Measurements from ENCODE around the gene PPM1A. TPM values are rescaled to one million over a fixed set of nuclear protein-coding genes. Genes with fewer than 3 reads are reported as not detected.

Gene PPM1A
- total RNA-seq, 1 donor = 31.0 TPM

DNA sequence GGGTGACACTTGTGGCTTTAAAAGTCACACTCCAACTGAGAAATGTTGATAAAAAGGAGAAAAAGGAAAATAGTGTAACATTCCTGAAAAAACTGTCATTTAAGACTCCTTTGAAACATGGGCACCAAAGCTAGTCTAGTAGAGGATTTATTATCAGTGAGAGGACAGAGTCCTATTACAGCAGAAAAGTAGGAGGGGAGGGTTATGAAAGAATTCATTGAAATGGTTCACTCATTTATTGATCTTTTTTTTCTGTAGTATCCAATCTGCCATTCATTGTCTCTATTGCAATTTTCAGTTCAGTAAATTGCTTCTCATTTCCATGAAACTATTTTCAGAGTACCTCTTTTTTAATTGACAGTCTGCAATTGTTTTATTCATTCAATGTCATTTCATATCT is 25.4 kb downstream of the PPM1A start:
- TF ChIP-seq, protein P1, sequence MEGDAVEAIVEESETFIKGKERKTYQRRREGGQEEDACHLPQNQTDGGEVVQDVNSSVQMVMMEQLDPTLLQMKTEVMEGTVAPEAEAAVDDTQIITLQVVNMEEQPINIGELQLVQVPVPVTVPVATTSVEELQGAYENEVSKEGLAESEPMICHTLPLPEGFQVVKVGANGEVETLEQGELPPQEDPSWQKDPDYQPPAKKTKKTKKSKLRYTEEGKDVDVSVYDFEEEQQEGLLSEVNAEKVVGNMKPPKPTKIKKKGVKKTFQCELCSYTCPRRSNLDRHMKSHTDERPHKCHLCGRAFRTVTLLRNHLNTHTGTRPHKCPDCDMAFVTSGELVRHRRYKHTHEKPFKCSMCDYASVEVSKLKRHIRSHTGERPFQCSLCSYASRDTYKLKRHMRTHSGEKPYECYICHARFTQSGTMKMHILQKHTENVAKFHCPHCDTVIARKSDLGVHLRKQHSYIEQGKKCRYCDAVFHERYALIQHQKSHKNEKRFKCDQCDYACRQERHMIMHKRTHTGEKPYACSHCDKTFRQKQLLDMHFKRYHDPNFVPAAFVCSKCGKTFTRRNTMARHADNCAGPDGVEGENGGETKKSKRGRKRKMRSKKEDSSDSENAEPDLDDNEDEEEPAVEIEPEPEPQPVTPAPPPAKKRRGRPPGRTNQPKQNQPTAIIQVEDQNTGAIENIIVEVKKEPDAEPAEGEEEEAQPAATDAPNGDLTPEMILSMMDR (IDR thresholded peaks at IDR 0.05; ENCODE audit: insufficient read depth, low read length) = no peak
- H3K4me3 ChIP-seq (ENCODE audit: low read depth, low read length) = no peak overlapping the region
- DNase-seq (ENCODE audit: low read depth) = no peak

DNA sequence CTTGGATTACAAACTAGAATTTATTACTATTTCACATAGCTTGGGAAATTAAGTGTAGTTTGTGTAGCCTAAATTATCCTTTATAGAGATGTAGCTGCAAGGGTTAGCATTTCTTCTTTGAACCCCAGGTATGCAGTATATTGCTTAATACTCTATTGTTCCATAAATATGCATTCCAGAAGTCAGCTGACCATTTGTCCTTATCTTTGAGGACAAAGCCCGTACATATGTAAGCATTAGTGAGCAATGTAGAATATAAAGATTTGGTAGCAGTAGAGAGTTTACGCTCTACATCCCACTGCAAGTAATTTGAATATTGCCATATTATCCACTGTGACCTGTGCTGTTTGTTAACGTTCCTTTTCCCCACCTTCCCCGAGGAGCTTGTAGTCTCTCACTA is 26.9 kb downstream of the PPM1A start:
- TF ChIP-seq, protein P1 (IDR thresholded peaks at IDR 0.05; ENCODE audit: insufficient read depth, low read length) = no peak
- peak; percentile 53 for DNase-seq (ENCODE audit: low read depth)
- H3K4me3 ChIP-seq (ENCODE audit: low read depth, low read length) = no peak overlapping the region

DNA sequence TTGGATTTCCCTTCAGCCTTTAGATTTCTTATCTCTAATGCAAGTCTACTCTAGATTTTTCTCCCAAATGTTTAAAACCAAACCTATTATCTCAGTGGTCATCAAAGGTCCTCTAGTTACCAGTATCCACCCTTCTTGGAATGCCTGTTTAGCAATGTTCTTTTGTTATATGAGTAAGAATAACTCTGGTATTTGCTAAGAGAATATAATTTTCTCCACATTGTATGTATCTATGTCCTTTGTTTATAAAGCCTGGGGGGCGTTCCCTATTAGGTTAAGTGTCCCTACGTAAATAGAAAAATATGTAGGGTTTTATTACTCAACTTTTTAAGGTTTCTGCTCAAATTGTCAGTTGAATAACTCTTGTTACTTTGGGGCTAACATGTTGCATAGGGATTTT is 27.3 kb downstream of the PPM1A start:
- TF ChIP-seq, protein P1 (IDR thresholded peaks at IDR 0.05; ENCODE audit: insufficient read depth, low read length) = no peak
- peak; percentile 28 for DNase-seq (ENCODE audit: low read depth)

DNA sequence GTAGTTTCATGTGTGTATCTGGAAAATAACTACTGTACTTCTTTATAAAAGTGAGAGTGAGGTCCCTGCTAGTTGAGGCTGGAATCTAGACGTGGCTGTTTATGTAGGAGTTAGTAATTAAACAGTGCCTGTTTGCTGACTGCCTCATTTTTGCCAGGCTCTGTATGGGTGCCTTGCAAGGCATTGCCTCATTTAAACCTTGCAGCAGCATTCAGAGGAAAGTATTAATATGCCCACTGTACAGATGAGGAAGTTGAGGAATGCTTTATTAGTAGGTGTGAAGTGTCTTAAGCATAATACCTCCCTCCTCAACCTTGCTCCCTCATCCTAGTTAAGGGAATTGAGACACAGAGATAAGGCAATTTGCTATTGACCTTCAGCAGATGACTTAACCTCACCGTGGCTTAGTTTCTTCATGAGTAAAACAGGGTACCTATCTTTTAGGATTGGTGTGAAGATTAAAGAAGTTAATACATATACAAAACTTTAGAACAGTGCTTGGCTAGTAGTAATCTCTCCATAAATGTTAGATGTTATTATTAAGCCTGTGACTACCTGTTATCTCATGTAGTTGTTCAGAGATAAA is 28.7 kb downstream of the PPM1A start:
- no peak for DNase-seq (ENCODE audit: low read depth)
- TF ChIP-seq, protein P1 (IDR thresholded peaks at IDR 0.05; ENCODE audit: insufficient read depth, low read length) = no peak
- no peak overlapping the region for H3K4me3 ChIP-seq (ENCODE audit: low read depth, low read length)

More for the DNA sequence above, 27.3 kb downstream of the PPM1A start:
- no peak overlapping the region for H3K4me3 ChIP-seq (ENCODE audit: low read depth, low read length)

DNA sequence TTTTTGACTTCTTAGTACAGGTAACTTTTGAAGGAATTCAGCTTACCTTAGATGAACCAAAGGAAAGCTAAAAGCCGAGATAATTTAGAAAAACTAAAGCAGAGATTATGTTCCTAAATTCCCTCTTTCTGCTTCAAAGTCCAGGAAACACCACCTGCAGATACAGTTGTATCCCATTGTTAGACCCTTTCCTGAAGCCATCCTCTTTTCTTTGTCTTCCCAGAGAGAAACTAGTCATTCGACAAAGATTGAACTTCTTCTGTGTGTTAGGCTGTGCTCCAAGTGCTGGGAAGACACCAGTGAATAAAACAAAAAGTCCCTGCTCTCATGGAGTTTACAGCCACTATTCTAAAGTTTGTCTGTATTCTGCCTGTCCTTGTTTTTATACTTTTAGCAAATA is 29.3 kb downstream of the PPM1A start:
- TF ChIP-seq, protein P1 (IDR thresholded peaks at IDR 0.05; ENCODE audit: insufficient read depth, low read length) = no peak
- no peak for DNase-seq (ENCODE audit: low read depth)
- no peak overlapping the region for H3K4me3 ChIP-seq (ENCODE audit: low read depth, low read length)

DNA sequence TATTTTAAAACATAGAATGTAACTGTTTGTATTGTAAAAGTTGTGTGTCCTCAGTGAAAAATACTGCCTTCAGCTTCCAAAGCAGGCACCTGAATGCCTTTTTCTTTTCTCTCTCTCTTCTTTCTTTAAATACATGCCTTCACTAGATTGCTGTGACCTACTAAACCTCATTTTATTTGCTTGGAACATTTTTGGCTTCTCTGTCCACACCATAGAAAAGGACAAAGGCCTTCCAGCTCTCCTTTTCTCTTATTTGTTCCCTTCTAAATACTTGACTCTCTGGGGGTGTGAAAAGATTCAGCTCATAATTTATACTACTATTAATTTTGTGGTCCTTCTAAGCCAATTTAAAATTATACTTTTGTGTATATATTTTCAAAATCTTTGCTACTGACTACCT is 38.4 kb downstream of the PPM1A start:
- DNase-seq (ENCODE audit: low read depth) = no peak
- TF ChIP-seq, protein P1 (IDR thresholded peaks at IDR 0.05; ENCODE audit: insufficient read depth, low read length) = no peak
- no peak overlapping the region for H3K4me3 ChIP-seq (ENCODE audit: low read depth, low read length)

DNA sequence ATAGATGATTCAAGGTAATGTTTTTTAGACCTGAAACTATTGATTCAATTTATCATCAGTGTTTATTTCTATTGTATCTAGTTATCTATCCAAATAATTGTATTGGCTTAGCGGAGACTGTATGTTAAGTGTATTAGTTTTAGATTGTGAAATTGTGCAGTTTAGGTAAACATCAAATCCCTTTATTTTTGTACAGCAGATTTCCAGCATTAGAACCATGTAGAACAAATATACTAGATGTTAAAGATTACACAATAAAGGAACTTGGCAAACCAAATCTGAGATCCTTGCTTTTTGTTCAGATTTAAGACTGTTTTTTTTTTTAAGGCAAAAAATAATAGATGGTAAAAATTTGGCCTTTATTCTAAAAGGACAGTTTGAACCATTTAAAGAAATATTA is 39.3 kb downstream of the PPM1A start:
- H3K4me3 ChIP-seq (ENCODE audit: low read depth, low read length) = no peak overlapping the region

More for the DNA sequence above, 39.3 kb downstream of the PPM1A start:
- DNase-seq (ENCODE audit: low read depth) = no peak
- TF ChIP-seq, protein P1 (IDR thresholded peaks at IDR 0.05; ENCODE audit: insufficient read depth, low read length) = no peak
